K562 (cell line): Measurements from ENCODE around the gene DARS1. TPM values are rescaled to one million over a fixed set of nuclear protein-coding genes. Genes with fewer than 3 reads are reported as not detected.

Source experiments
- ATAC-seq: fragments of 200-7000 bp; cut with Tn5 transposase; 3 replicates; pipeline ENCODE4 v1.9.1; 2020; ENCODE audit warnings: moderate library complexity
- BruUV-seq: library from RNA; stranded (reverse); fragments of 400-500 nt; replicated peaks from 2 replicates; lab custom pipeline; 2021; lab: Mats Ljungman, UMichigan
- CTCF ChIA-PET: fragments of 300-600 bp; formaldehyde crosslinking; extraction: SDS; loops from one replicate; lab custom pipeline; 2021; ENCODE audit warnings: low intra/inter-chr PET ratio; lab: Yijun Ruan, JAX
- POLR2A ChIA-PET: fragments of 300-600, 350-650 bp; sonication (Branson Sonifier 250); formaldehyde crosslinking; extraction: SDS; loops from one replicate; lab custom pipeline; 2021; ENCODE audit warnings: antibody characterized with exemption, inconsistent platforms; lab: Yijun Ruan, JAX
- DNase-seq, 4 experiments: peaks; one replicate each; pipeline versions ENCODE4 v3.0.0 to v3.0.0-alpha.2; 2011 to 2018; ENCODE audit warnings: low spot score in 3 of 4, mixed read lengths in 3 of 4; ENCODE audit errors: extremely low read depth in 1 of 4
- FAIRE-seq: peaks from 2 replicates; lab custom pipeline; 2011; peaks lifted over from hg19 to GRCh38; lab: Jason Lieb, UNC
- H2AFZ ChIP-seq: 2 replicates; pipeline ENCODE4 v1.6.0; 2011; ENCODE audit warnings: low read depth, low read length, control low read depth, inconsistent platforms
- H3K27ac ChIP-seq: fragments of 200-600 bp; 3 replicates; pipeline ENCODE4 v1.8.0; 2011; ENCODE audit warnings: low read depth, mild to moderate bottlenecking, control low read depth, inconsistent platforms, low read length, moderate library complexity, mixed read lengths; ENCODE audit errors: extremely low read depth
- H3K27me3 ChIP-seq, 2 experiments: fragments of 300-600 bp in 1 of 2; 2 replicates in 1 of 2; 3 replicates in 1 of 2; pipeline versions ENCODE4 v1.6.0 to v1.8.0; 2011; ENCODE audit warnings: inconsistent platforms in 2 of 2, low read length in 2 of 2, mild to moderate bottlenecking in 1 of 2, mixed read lengths in 1 of 2, moderate library complexity in 1 of 2; ENCODE audit not compliant: control insufficient read depth in 2 of 2, insufficient read depth in 2 of 2
- H3K36me3 ChIP-seq: fragments of 300-600 bp; 3 replicates; pipeline ENCODE4 v1.8.0; 2011; ENCODE audit warnings: mild to moderate bottlenecking, low read length, inconsistent platforms; ENCODE audit not compliant: control insufficient read depth, insufficient read depth
- H3K4me1 ChIP-seq, 2 experiments: fragments of 200-600 bp in 1 of 2; replicated peaks in 1 of 2; 2 replicates in 1 of 2; 3 replicates in 1 of 2; pipeline versions ENCODE4 v1.5.1 to v1.8.0; 2011; ENCODE audit warnings: inconsistent platforms in 2 of 2, low read length in 2 of 2, mild to moderate bottlenecking in 1 of 2, mixed read lengths in 1 of 2, moderate library complexity in 1 of 2; ENCODE audit not compliant: control insufficient read depth in 2 of 2, insufficient read depth in 2 of 2
- H3K4me2 ChIP-seq: 2 replicates; pipeline ENCODE4 v1.6.1; 2011; ENCODE audit warnings: low read length, control low read depth, inconsistent platforms, mixed read lengths; ENCODE audit not compliant: insufficient read depth
- H3K4me3 ChIP-seq: fragments of 200-600 bp; sonication (generic), shearing (Covaris generic); 2 replicates; pipeline ENCODE4 v1.5.1; 2016; ENCODE audit warnings: control low read depth, inconsistent platforms
- H3K79me2 ChIP-seq: fragments of 200-600 bp; 3 replicates; pipeline ENCODE4 v1.8.0; 2011; ENCODE audit warnings: low read length, inconsistent platforms; ENCODE audit not compliant: control insufficient read depth, insufficient read depth
- H3K9ac ChIP-seq, 2 experiments: 2 replicates each; pipeline versions ENCODE4 v1.6.0 to v1.6.1; 2011; ENCODE audit warnings: low read depth in 2 of 2, low read length in 2 of 2, control low read depth in 1 of 2, inconsistent platforms in 1 of 2, mild to moderate bottlenecking in 1 of 2, mixed read lengths in 1 of 2; ENCODE audit not compliant: insufficient read depth in 1 of 2
- H3K9me1 ChIP-seq: one replicate; pipeline ENCODE4 v1.6.0; 2011; ENCODE audit warnings: inconsistent platforms, mild to moderate bottlenecking, low read length, moderate library complexity; ENCODE audit not compliant: control insufficient read depth, insufficient read depth
- H3K9me3 ChIP-seq: replicated peaks from 2 replicates; pipeline ENCODE4 v1.5.1; 2011; ENCODE audit warnings: low read depth, low read length, inconsistent platforms; ENCODE audit not compliant: control insufficient read depth, insufficient read depth
- H4K20me1 ChIP-seq: replicated peaks from 2 replicates; pipeline ENCODE4 v1.6.1; 2011; ENCODE audit warnings: low read length, inconsistent platforms, mixed read lengths; ENCODE audit not compliant: control insufficient read depth, insufficient read depth
- BCLAF1 ChIP-seq, 2 experiments: fragments of 450-650 bp in 1 of 2; IDR thresholded peaks; 2 replicates each; pipeline ENCODE4 v1.6.1; 2011 to 2017; ENCODE audit warnings: low read depth in 2 of 2, antibody characterized with exemption in 1 of 2, borderline replicate concordance in 1 of 2, low read length in 1 of 2, mild to moderate bottlenecking in 1 of 2, mixed read lengths in 1 of 2; ENCODE audit not compliant: control insufficient read depth in 1 of 2
- E2F3 ChIP-seq: fragments of 250-450 bp; sonication (Bioruptor Pico); IDR thresholded peaks from 2 replicates; pipeline ENCODE4 v1.4.0; 2020; ENCODE audit warnings: mild to moderate bottlenecking
- ESRRB ChIP-seq: fragments of 250-450 bp; sonication (Bioruptor Pico); IDR thresholded peaks from 2 replicates; pipeline ENCODE4 v1.5.0; 2020; ENCODE audit warnings: mild to moderate bottlenecking, moderate library complexity, borderline replicate concordance
- FOS ChIP-seq: IDR thresholded peaks from 3 replicates; pipeline ENCODE4 v1.6.1; 2011; ENCODE audit not compliant: insufficient read length; ENCODE audit errors: extremely low read depth
- GATAD2B ChIP-seq: fragments of 450-650 bp; IDR thresholded peaks from 2 replicates; pipeline ENCODE4 v1.6.1; 2017; ENCODE audit warnings: mild to moderate bottlenecking, borderline replicate concordance
- HDAC8 ChIP-seq: fragments of 450-650 bp; IDR thresholded peaks from 2 replicates; pipeline ENCODE4 v1.6.1; 2016; ENCODE audit warnings: mild to moderate bottlenecking, missing genetic modification characterization, moderate library complexity, missing compliant biosample characterization
- MYC ChIP-seq, 2 experiments: fragments of 250-450 bp in 1 of 2; sonication (Bioruptor Pico) in 1 of 2; IDR thresholded peaks; 2 replicates each; pipeline versions ENCODE4 v1.5.1 to v1.6.1; 2012 to 2021; ENCODE audit warnings: low read depth in 2 of 2, borderline replicate concordance in 1 of 2, improper control_type of control experiment in 1 of 2, low read length in 1 of 2, mild to moderate bottlenecking in 1 of 2, moderate library complexity in 1 of 2
- NELFE ChIP-seq: IDR thresholded peaks from 2 replicates; pipeline ENCODE4 v1.6.1; 2011; ENCODE audit warnings: mild to moderate bottlenecking; ENCODE audit not compliant: insufficient read depth, insufficient read length
- NFATC3 ChIP-seq: fragments of 450-650 bp; IDR thresholded peaks from 2 replicates; pipeline ENCODE4 v1.6.1; 2017; ENCODE audit warnings: mild to moderate bottlenecking
- RFX1 ChIP-seq: fragments of 450-650 bp; IDR thresholded peaks from 2 replicates; pipeline ENCODE4 v1.6.1; 2016; ENCODE audit warnings: mild to moderate bottlenecking, moderate library complexity
- SFPQ ChIP-seq: fragments of 200-400 bp; formaldehyde crosslinking; IDR thresholded peaks from 2 replicates; pipeline ENCODE4 v1.6.1; 2017; ENCODE audit warnings: mild to moderate bottlenecking, low read depth, low read length, moderate library complexity
- SMAD3 ChIP-seq: fragments of 450-650 bp; formaldehyde crosslinking; conservative IDR thresholded peaks from 2 replicates; pipeline ENCODE4 v1.4.0; 2020; ENCODE audit warnings: mild to moderate bottlenecking
- SNIP1 ChIP-seq: fragments of 450-650 bp; IDR thresholded peaks from 2 replicates; pipeline ENCODE4 v1.7.1; 2017; ENCODE audit warnings: low read depth, mild to moderate bottlenecking
- STAT5A ChIP-seq: IDR thresholded peaks from 2 replicates; pipeline ENCODE4 v1.6.1; 2012; ENCODE audit warnings: low read length, inconsistent platforms, borderline replicate concordance
- THRAP3 ChIP-seq: fragments of 450-650 bp; IDR thresholded peaks from 2 replicates; pipeline ENCODE4 v1.6.1; 2016; ENCODE audit warnings: mild to moderate bottlenecking, inconsistent platforms, borderline replicate concordance
- XRCC4 ChIP-seq: IDR thresholded peaks from one replicate; pipeline ENCODE4 v1.6.1; 2011; ENCODE audit not compliant: insufficient read depth, insufficient read length; ENCODE audit errors: extremely low read depth
- ZNF12 ChIP-seq: sonication (generic); formaldehyde crosslinking; IDR thresholded peaks from 2 replicates; pipeline ENCODE4 v1.4.0; 2020; ENCODE audit warnings: mild to moderate bottlenecking, missing genetic modification reagents
- ZNF263 ChIP-seq: sonication (generic); formaldehyde crosslinking; IDR thresholded peaks from 2 replicates; pipeline ENCODE4 v1.8.0; 2022; ENCODE audit warnings: mild to moderate bottlenecking, missing genetic modification reagents, borderline replicate concordance
- ZNF695 ChIP-seq: fragments of 450-650 bp; formaldehyde crosslinking; IDR thresholded peaks from 2 replicates; pipeline ENCODE4 v1.4.0; 2020; ENCODE audit warnings: mild to moderate bottlenecking, moderate library complexity
- WGBS: fragments of 100-300 bp; shearing (Covaris generic); methylation state at CpG from one replicate; pipeline ENCODE4 v1.1.6; 2016; ENCODE audit warnings: low coverage, mixed read lengths; ENCODE audit not compliant: insufficient coverage; ENCODE audit errors: missing lambda C conversion rate; 5-methylcytosine and 5-hydroxymethylcytosine counted together
- in situ Hi-C: fragments of 300-500 bp; cut with MboI; formaldehyde crosslinking; loops from 4 replicates; pipeline ENCODE4 v1.15.0; 2018; ENCODE audit warnings: inconsistent platforms, mixed read lengths
- intact Hi-C: fragments of 100-400 bp; cut with micrococcal nuclease; formaldehyde crosslinking; loops from 2 replicates; pipeline ENCODE4 v1.14.2; 2022
- polyA plus RNA-seq, 8 experiments: library from polyadenylated mRNA; depleted of rRNA in 4 of 8; stranded (reverse) in 5 of 8; unstranded in 3 of 8; fragments of >200 nt; fragmentation: Nextera tagmentation in 2 of 8; fragmentation: Illumina TruSeq in 1 of 8; extraction: Ambion mirVana in 2 of 8; extraction: Trizol in 1 of 8; gene quantifications; 2 replicates each; pipeline versions ENCODE4 v1.2.1 to v1.2.3, GENCODE V29; 2011 to 2014; ENCODE audit warnings: inconsistent platforms in 1 of 8, missing spikeins in 1 of 8
- total RNA-seq, 7 experiments: library from RNA; depleted of rRNA in 6 of 7; stranded (reverse); fragments of >200 nt in 6 of 7; fragmentation: Illumina TruSeq in 2 of 7; extraction: Trizol in 2 of 7; gene quantifications; 2 replicates each; pipeline versions ENCODE4 v1.2.1 to v1.2.3, GENCODE V29; 2011 to 2021; ENCODE audit warnings: low replicate concordance in 1 of 7

Gene DARS1
- total and polyA plus RNA-seq, 9 of the 15 experiments (the other 6 are each of a cell fraction or from before 2014, with no cell fraction given) = 91.5 to 239 (median 98.0) TPM

DNA sequence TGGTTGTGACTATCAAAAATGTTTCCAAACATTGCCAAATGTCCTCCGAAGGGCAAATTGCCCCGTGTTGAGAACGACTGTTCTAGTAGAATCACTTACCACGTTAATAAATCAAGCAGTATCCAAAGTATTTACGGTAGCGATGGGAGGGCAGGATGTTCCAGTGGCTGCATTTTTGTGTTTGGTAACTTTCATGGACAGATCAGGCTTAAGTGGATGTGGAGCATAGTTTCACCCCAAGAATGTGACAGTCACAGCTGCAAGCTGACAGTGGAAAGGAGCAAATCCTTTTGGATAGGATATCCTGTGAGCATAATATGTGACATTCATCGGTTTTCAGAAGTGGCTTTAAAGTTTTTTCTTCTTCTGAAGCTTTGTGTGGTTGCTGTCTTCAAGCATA, 46.3 kb upstream of the DARS1 start:
- intact Hi-C loops = no loop called here

More for the DNA sequence above, 46.3 kb upstream of the DARS1 start:
- ChIA-PET POLR2A (interaction anchor here (1.5 kb wide), 1 partner anchor 9 kb away, joined by 4 read pairs; no protein-coding TSS in a partner anchor), CTCF (no interaction called here)
- Histone ChIP-seq H3K9me3 (no peaks in the 10 kb centered on the region), H3K4me3 (no peak overlapping the region), H3K36me3 (no peaks in the 10 kb centered on the region), H3K27me3 (peaks cover 4 to 7% of the 10 kb centered on the region in 2 experiments; a peak in 3 of 5 replicates), H3K4me1 (no peaks in the 10 kb centered on the region), H3K79me2 (no peaks in the 10 kb centered on the region), H3K9me1 (no peaks in the 10 kb centered on the region), H3K9ac (no peak overlapping the region), H4K20me1 (no peaks in the 10 kb centered on the region), H3K4me2 (no peak overlapping the region), H2AFZ (no peak overlapping the region), H3K27ac (no peak overlapping the region)
- DNase-seq = no peak
- TF ChIP-seq ZNF695 = no peak
- TF ChIP-seq ESRRB (CRISPR knock-in tag) = no peak
- TF ChIP-seq SMAD3 (CRISPR knock-in tag) = no peak
- no peak for TF ChIP-seq THRAP3
- TF ChIP-seq FOS = no peak
- no peak for TF ChIP-seq RFX1
- no peak for TF ChIP-seq E2F3
- no peak for TF ChIP-seq XRCC4
- no peak for TF ChIP-seq BCLAF1 (IDR thresholded peaks at IDR 0.05; ENCODE audit: borderline replicate concordance in 1 of 2, control insufficient read depth in 1 of 2, low read depth in 2 of 2, low read length in 1 of 2)
- no peak for TF ChIP-seq ZNF263 (CRISPR knock-in tag)
- no peak for TF ChIP-seq HDAC8 (tag)
- TF ChIP-seq NFATC3 = no peak
- TF ChIP-seq GATAD2B = no peak
- no peak for TF ChIP-seq NELFE
- TF ChIP-seq ZNF12 (CRISPR knock-in tag) = no peak
- no peak for TF ChIP-seq MYC (IDR thresholded peaks at IDR 0.05; ENCODE audit: low read depth, low read length)
- no peak for TF ChIP-seq MYC (CRISPR knock-in tag; IDR thresholded peaks at IDR 0.05; ENCODE audit: borderline replicate concordance, low read depth)
- no peak for TF ChIP-seq SFPQ
- no peak for TF ChIP-seq SNIP1
- TF ChIP-seq STAT5A = no peak
- in situ Hi-C loops = no loop called here
- 2% methylated on average over 7 of the region's 7 CpGs for WGBS
- no TSS peak for BruUV-seq
- no peak for ATAC-seq
- no peak for FAIRE-seq
